HCT116 (cell line): Measurements from ENCODE around the gene SEMA3C.

Experiments used
- ATF3 ChIP-seq: IDR thresholded peaks from 2 replicates; pipeline ENCODE4 v1.6.1; 2012
- CTCF ChIP-seq, 3 experiments: fragments of 200-600 bp in 1 of 3; sonication (generic) in 1 of 3; IDR thresholded peaks in 2 of 3; conservative IDR thresholded peaks in 1 of 3; 2 replicates each; pipeline ENCODE4 v1.5.1; 2012 to 2017; ENCODE audit warnings: low read depth in 2 of 3, low read length in 2 of 3, antibody characterized with exemption in 1 of 3, borderline replicate concordance in 1 of 3, control low read depth in 1 of 3, mild to moderate bottlenecking in 1 of 3, mixed read lengths in 1 of 3, mixed run types in 1 of 3, moderate library complexity in 1 of 3; ENCODE audit not compliant: insufficient read depth in 1 of 3
- ELF1 ChIP-seq: IDR thresholded peaks from 2 replicates; pipeline ENCODE4 v1.6.1; 2012; ENCODE audit warnings: low read depth, borderline replicate concordance
- EZH2 ChIP-seq: fragments of 200-600 bp; sonication (generic); IDR thresholded peaks from 2 replicates; pipeline ENCODE4 v1.6.1; 2017; ENCODE audit warnings: antibody characterized with exemption, mixed run types
- EZH2phosphoT487 ChIP-seq: fragments of 200-600 bp; IDR thresholded peaks from 2 replicates; pipeline ENCODE4 v1.6.1; 2018; ENCODE audit warnings: antibody characterized with exemption, borderline replicate concordance
- POLR2A ChIP-seq: IDR thresholded peaks from 2 replicates; pipeline ENCODE4 v1.7.0; 2011; ENCODE audit warnings: borderline replicate concordance; ENCODE audit not compliant: insufficient read depth, insufficient read length; ENCODE audit errors: extremely low read depth
- POLR2AphosphoS5 ChIP-seq: IDR thresholded peaks from 2 replicates; pipeline ENCODE4 v1.6.1; 2011; ENCODE audit warnings: mild to moderate bottlenecking, low read depth, low read length, moderate library complexity
- RAD21 ChIP-seq: IDR thresholded peaks from 2 replicates; pipeline ENCODE4 v1.6.1; 2012; ENCODE audit warnings: low read depth, mild to moderate bottlenecking
- REST ChIP-seq: IDR thresholded peaks from 2 replicates; pipeline ENCODE4 v1.6.1; 2012; ENCODE audit warnings: low read depth
- ZBTB33 ChIP-seq: IDR thresholded peaks from 2 replicates; pipeline ENCODE4 v1.6.1; 2011; ENCODE audit warnings: mild to moderate bottlenecking, low read length, moderate library complexity; ENCODE audit not compliant: insufficient replicate concordance; ENCODE audit errors: extremely low read depth
- ZFX ChIP-seq: fragments of 450-650 bp; IDR thresholded peaks from 2 replicates; pipeline ENCODE4 v1.6.1; 2017

GRCh38 chr7:80957226-80957777 is 38.5 kb upstream of the SEMA3C start:
- TF ChIP-seq REST = no peak
- TF ChIP-seq CTCF (IDR thresholded peaks at IDR 0.05 in 2 of 3, conservative IDR thresholded peaks at IDR 0.05 in 1 of 3; ENCODE audit: borderline replicate concordance in 1 of 3, insufficient read depth in 1 of 3, low read depth in 2 of 3, low read length in 2 of 3) = no peak
- TF ChIP-seq EZH2phosphoT487 = no peak
- TF ChIP-seq EZH2 = no peak
- no peak for TF ChIP-seq RAD21
- TF ChIP-seq POLR2AphosphoS5 = no peak
- TF ChIP-seq ATF3 = no peak
- TF ChIP-seq POLR2A = no peak
- no peak for TF ChIP-seq ELF1
- no peak for TF ChIP-seq ZBTB33
- no peak for TF ChIP-seq ZFX
